GM08714 (cell line): ENCODE measurements around the gene CHAF1A.
A peak's percentile ranks its signal among the peaks of the same experiment; 100 is the strongest.

Source experiments
- H3K4me3 ChIP-seq: fragments of 200-500 bp; sonication (Bioruptor generic); 2 replicates; pipeline ENCODE4 v1.5.1; 2014; ENCODE audit warnings: mild to moderate bottlenecking, low read length, inconsistent platforms
- ZNF274 ChIP-seq: IDR thresholded peaks from 2 replicates; pipeline ENCODE4 v1.6.1; 2012; ENCODE audit warnings: mild to moderate bottlenecking, low read depth, low read length

CHAF1A gene

DNA sequence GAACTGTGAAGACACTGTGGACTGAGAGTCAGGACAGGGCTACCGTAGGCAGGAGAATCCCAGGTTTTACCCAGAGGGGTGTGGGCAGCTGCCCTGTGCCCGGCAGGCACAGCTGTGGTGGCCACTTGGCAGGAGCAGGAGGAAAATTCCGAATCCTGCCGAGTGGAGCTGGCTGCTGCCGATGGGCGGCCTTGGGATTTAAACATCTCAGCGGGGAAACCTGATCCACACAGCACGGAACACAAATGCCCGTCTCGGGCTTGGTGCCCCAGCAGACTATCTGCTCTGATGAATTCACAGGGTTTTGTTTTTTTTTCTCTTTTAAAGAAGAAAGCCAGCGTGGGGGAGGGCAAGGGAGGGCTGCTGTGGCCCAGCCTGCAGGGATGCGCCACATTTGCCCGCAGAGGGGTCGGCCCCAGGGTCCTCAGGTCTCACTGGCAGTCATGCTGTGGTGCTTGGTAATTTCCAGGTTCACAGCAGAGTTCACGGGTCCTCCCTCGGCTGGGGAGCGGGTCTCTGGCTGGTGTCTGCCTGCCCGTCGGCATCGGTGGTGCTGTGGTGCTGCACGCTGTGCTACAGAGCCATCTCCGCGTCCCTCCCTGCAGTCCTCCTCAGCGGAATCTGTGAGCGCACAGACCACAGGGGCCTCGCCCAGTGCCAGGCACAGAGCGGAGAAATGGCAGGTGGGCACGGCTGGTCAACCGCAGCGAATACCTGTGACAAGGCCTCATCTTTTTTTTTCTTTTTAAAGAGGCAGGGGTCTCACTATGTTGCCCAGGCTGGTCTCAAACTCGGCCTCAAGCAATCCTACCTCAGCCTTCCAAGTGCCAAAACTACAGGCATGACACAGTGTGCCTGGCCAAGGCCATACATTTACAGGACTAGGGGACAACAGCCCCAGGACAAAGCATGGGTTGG is 30.9 kb upstream of the CHAF1A start:
- H3K4me3 ChIP-seq: no peak overlapping the region; the same call in 1 of the 2 replicates
- TF ChIP-seq ZNF274: no peak

DNA sequence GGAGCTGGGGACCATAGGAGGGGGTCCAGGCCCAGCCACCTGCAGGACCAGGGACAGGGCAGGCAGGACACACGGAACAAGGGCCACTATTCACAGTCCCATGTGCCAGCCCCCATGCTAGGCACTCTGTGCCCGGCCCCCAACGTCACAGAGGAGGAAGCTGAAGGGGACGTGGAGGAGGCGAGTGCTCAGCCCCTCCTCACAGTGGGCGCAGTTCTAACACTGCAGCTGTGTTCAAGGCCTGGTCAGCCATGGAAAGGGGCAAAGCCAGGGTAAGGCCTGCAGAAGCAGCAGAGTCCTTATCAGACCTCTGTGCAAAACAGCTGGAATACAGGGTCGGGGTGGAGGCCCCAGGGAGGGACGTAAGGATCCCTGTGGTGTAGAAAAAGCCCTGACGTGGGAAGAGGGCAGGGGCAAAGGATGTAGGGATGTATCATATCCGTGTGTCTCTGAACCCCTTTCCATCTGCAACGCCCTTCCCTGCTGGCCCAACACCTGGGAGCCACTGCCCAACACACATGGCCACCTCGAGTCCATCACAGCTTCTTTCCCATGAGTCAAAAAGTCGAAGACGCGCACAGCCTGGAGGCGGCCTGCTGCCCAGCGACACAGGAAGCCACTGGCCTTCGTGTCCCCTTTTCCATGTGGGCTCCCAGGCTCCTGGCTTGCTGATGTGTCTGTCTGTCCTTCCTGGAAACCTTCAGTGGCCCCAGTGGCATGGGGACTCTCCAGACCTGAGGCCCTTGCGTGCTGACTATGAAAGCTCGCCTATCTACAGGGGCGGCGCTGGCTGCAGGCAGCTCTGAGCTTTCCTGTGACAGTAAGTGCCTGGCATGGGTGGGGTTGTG is 30.1 kb upstream of the CHAF1A start:
- TF ChIP-seq ZNF274: no peak
- H3K4me3 ChIP-seq: no peak overlapping the region

DNA sequence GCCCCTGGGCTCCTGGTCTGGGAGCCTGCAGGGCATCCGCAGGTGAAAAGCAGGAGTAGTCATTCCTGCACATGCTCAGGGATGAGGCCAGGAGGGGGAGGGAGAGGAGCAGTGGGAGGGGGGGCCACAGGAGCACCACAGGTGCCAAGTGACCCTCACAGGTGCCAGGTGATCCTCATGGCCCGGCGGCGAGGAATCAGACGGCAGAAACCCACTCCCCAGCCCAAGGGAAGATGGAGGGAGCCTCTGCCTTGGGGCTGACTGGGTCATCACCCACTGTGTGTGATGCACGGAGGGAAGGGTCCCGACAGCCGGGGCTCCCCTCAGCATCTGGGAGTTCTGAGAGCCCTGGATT is 29.4 kb upstream of the CHAF1A start:
- no peak overlapping the region for H3K4me3 ChIP-seq
- TF ChIP-seq ZNF274: no peak

DNA sequence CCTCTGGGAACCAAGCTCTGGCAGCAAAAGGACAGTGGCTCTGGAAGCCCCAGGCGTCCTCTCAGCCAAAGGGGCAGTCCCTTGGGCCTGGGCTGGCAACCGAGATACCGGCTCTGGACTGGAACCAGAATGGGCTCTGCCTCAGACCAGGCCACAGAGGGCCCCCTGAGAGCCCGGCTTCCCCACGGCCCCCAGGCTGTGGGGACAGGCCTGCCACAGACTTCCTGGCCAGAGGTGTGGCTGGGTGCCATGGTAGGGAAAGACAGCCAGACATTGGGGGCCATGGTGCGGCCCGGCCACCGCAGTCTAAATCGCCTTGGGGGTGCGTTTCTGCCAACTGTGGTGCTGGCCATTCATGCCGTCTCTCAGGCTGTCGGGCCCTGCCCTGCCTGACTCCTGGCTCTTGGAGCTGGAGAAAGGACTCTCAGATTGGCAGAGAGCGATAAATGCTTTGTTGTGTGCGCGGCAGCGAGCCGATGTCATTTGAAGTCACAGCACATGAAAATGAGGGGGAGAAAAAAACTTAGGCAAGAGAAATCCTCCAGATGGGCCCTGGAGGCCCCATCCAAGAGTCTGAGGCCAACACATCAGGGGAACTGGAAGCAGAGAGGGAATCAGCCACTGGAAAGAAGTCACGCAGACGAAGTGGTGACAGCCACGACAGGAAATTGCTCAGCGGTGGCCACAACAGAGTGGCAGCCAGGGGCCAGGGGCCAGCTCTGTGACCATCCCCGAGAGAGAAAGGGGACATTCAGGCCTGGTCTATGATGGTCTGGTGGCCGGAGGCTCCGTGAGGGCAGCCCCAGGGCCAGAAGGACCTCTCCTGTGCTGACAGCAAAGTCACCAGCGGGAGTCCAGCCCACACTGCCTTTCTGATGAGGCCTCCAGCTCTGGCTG is 28.6 kb upstream of the CHAF1A start:
- TF ChIP-seq ZNF274: no peak
- H3K4me3 ChIP-seq: no peak overlapping the region

DNA sequence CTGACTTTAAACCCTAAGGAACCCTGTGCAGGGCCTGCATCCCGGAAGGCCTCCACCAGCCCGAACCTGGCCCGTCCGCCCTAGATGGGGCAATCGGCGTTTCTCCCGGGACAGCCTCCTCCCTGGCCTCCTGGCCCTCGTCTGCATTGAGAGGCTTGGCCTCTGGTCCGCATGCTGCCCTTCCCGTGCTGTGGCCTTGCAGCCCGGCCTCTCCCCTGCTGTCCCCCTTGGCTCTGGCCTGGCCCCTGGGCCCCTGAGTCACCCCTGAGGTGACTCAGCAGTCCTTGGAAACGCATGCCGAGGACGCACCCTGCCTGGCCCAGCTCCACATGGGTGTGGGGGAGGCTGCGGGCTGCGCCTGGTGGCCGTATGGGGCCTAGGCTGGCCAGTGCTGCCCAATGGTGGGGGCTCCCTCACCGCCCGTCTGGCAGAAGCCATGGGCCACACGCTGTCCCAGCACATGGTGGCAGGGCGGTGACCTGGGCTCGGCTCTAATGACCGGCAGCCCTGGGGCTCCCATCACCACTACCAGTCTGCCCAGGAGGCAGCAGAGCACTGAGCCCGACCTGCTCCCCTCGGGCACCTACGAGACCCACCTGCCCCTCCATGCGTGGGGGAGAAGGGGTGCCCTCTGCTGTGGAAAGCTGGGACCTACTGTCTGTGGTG is 27.8 kb upstream of the CHAF1A start:
- no peak for TF ChIP-seq ZNF274
- H3K4me3 ChIP-seq: no peak overlapping the region; the same call in 1 of the 2 replicates

DNA sequence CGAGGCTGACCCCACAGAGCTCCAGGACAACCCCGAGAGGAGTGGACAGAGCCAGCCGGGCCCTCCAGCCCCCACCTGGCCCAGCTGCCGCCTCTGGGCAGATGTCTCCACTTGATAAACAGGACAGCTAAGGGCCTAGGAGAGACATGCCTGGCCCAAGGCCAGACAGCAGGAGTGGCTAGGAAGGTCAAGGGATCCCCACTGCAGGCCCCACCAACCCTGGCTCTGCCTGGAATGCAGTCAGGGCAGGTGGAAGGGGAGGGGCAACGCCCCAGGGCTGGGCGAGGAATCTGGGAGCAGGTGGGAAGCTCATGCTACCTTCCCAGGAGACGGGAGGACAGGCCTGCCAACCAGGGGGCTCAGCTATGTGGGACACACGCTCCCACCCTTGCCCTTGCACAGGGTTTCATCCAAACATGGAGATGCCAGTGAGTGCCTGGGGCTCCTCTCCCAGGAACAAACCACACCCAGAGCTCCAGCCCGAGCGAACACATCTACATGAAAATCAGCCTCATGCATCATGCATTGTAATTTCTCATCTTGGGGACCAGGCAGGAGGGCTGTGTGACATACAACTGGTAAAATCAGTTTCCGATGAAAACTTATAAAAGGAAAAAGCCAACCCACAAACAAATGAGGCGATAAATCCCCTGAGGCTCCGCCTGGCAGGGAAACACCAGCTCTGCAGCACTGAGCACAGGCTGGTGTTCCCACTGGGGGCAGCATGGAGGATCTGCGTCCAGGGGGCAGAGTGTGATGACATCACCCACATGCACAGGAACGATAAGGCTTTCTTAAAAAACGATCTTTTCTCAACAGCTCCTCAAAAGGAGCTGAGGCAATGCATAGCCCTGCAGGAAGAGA is 27.0 kb upstream of the CHAF1A start:
- peak overlapping the region; percentile 2; the same call in 1 of the 2 replicates for H3K4me3 ChIP-seq
- TF ChIP-seq ZNF274: no peak

DNA sequence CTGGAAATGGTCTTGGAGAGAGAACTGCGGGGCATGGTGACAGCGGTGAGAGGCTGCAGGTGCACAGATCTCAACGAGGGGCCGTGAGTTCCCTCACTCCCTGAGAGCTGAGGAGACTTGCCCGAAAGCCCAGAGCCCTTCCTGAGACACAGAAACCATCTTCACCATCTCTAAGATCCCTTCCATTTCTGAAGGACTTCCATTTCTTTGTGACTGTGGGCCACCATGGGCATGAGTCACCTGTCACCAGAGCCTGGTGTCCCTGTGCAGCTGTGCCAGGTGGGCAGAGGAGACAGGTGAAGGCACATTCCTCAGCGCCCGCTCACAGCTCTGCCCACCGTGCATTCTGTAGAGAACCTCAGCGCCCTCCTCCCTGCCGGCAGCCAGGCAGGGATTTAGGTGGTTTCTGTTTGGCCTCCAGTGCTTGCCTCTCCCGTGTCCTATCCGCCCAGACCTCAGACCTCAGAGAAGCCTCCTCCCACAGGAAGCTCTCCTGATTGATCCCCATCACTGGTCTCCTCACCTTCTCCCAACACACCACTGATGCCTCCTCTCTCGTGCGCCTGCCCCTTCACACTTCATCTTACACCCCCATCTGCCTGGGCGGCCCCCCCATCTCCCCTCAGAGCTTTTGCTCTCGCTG is 26.3 kb upstream of the CHAF1A start:
- H3K4me3 ChIP-seq: peak overlapping the region; percentile 2; the same call in 1 of the 2 replicates
- no peak for TF ChIP-seq ZNF274

DNA sequence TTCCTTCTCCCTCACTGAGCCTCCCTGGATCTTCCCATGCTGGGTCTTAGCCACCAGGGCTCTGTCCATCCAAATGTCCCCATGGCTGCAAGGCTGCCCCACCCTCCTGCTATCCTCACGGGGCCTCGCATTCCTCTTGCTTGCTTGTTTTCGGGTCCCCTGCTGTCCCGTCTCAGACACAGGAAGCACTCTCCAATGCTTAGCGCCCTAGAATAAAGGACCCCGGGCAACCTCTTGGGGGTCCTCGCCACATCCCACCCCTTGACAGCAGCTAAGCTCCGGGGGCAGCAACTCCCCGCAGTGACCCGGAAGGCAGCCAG is 25.8 kb upstream of the CHAF1A start:
- TF ChIP-seq ZNF274: no peak
- H3K4me3 ChIP-seq: no peak overlapping the region

DNA sequence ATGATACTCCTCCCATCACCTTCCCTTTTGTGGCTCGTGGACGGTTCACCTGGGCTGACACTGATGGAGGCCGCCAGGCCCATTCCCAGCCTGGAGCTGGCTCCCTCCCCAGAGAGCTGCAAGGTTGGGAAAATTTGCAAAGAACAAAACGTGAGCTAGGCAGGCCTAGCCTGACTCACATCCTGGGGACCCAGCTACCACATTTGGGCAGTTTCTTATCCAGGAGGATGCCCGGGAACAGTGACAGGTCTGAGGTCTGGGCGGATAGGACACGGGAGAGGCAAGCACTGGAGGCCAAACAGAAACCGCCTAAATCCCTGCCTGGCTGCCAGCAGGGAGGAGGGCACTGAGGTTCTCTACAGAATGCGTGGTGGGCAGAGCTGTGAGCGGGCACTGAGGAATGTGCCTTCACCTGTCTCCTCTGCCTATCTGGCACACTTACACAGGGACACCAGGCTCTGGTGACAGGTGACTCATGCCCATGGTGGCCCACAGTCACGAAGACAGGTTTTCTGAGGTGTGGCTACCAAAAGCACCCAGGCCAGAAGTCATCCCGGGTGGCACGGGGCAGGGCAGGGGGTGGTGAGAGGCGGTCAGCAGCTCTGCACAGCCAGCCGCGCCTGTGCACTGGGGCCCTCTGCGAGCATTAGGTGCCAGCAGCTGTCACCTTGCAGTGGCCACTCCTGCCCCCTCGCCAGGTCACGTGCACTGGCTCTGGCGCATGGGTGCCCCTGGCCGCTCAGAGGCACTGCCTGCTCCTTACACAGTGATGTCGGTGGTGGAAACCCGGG is 25.3 kb upstream of the CHAF1A start:
- no peak for TF ChIP-seq ZNF274
- no peak overlapping the region for H3K4me3 ChIP-seq

DNA sequence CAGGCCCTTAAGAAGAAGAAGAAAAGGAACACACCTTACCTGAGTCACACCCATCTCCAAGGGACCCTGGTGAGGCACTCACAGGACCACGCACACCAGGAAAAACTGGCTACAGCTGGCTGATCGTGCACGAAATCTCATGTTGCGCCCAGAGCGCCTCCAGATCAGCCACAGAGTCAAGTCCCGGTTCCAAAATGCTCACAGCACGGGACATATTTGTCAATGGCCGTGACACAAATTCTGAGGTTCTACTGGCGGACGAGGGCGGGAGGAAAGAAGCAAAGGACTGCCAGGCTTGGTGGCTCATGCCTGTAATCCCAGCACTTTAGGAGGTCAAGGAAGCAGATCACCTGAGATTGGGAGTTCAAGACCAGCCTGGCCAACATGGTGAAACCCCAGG is 23.6 kb upstream of the CHAF1A start:
- H3K4me3 ChIP-seq: no peak overlapping the region; the same call in 1 of the 2 replicates
- TF ChIP-seq ZNF274: no peak
